Right hindlimb (tissue), 1 donor: ENCODE measurements around the gene SPO11.

ENCODE experiments used
- DNase-seq: peaks from one replicate; pipeline ENCODE4 v3.0.0-alpha.2; 2018

SPO11 gene

GRCh38 chr20:57392512-57393271 is 63.1 kb downstream of the SPO11 start:
- DNase-seq = no peak
